GM23338 (cell line): ENCODE measurements around the gene LYZL4. TPM values are rescaled to one million over a fixed set of nuclear protein-coding genes. Genes with fewer than 3 reads are reported as not detected.

Experiments used
- ATAC-seq: fragments of 200-7000 bp; cut with Tn5 transposase; 3 replicates; pipeline ENCODE4 v1.9.1; 2020
- DNase-seq: peaks from one replicate; pipeline ENCODE4 v3.0.0-alpha.2; 2015; ENCODE audit warnings: low spot score
- H2AFZ ChIP-seq: fragments of 200-600 bp; sonication (generic); 2 replicates; pipeline ENCODE4 v1.8.0; 2016; ENCODE audit warnings: antibody characterized with exemption, mild to moderate bottlenecking, moderate library complexity
- H3F3A ChIP-seq: fragments of 200-600 bp; sonication (generic); replicated peaks from 2 replicates; pipeline ENCODE4 v1.8.0; 2017; ENCODE audit warnings: antibody characterized with exemption, mixed run types, low read depth
- H3K27ac ChIP-seq: fragments of 200-600 bp; sonication (generic); 2 replicates; pipeline ENCODE4 v1.6.1; 2016; ENCODE audit warnings: low read depth
- H3K27me3 ChIP-seq: fragments of 200-600 bp; sonication (generic); 2 replicates; pipeline ENCODE4 v1.8.0; 2016; ENCODE audit warnings: mild to moderate bottlenecking, mixed run types, moderate library complexity; ENCODE audit not compliant: insufficient read depth
- H3K36me3 ChIP-seq: fragments of 200-600 bp; sonication (generic); 2 replicates; pipeline ENCODE4 v1.8.0; 2016; ENCODE audit warnings: mild to moderate bottlenecking; ENCODE audit not compliant: insufficient read depth
- H3K4me1 ChIP-seq: fragments of 200-600 bp; sonication (generic); 2 replicates; pipeline ENCODE4 v1.8.0; 2016; ENCODE audit warnings: mild to moderate bottlenecking, moderate library complexity; ENCODE audit not compliant: insufficient read depth
- H3K4me2 ChIP-seq: fragments of 200-600 bp; sonication (generic); 2 replicates; pipeline ENCODE4 v1.7.1; 2017; ENCODE audit warnings: mixed run types
- H3K4me3 ChIP-seq: fragments of 200-600 bp; sonication (generic); 2 replicates; pipeline ENCODE4 v1.6.1; 2016; ENCODE audit warnings: mixed run types
- H3K79me2 ChIP-seq: fragments of 200-600 bp; sonication (generic); replicated peaks from 2 replicates; pipeline ENCODE4 v1.8.0; 2017; ENCODE audit warnings: mild to moderate bottlenecking; ENCODE audit not compliant: insufficient read depth
- H3K9me2 ChIP-seq: fragments of 200-600 bp; sonication (generic); 2 replicates; pipeline ENCODE4 v1.8.0; 2017; ENCODE audit not compliant: insufficient read depth
- H4K20me1 ChIP-seq: fragments of 200-600 bp; sonication (generic); replicated peaks from 2 replicates; pipeline ENCODE4 v1.8.0; 2017; ENCODE audit warnings: mild to moderate bottlenecking; ENCODE audit not compliant: insufficient read depth
- H3K27ac Mint-ChIP-seq: 2 replicates; pipeline ENCODE4 v1.8.0; 2020; ENCODE audit warnings: inconsistent platforms, mild to moderate bottlenecking, moderate library complexity, mixed read lengths
- H3K27me3 Mint-ChIP-seq: 3 replicates; pipeline ENCODE4 v1.8.0; 2022; ENCODE audit warnings: low read depth, mild to moderate bottlenecking, moderate library complexity, mixed read lengths, inconsistent platforms; ENCODE audit not compliant: insufficient read depth, poor library complexity
- H3K36me3 Mint-ChIP-seq: 3 replicates; pipeline ENCODE4 v1.8.0; 2021; ENCODE audit warnings: low read depth, mild to moderate bottlenecking, inconsistent platforms, moderate library complexity, mixed read lengths
- H3K4me1 Mint-ChIP-seq: 3 replicates; pipeline ENCODE4 v1.8.0; 2020; ENCODE audit warnings: mild to moderate bottlenecking, inconsistent platforms, mixed read lengths
- H3K4me3 Mint-ChIP-seq: 3 replicates; pipeline ENCODE4 v1.8.0; 2021; ENCODE audit warnings: moderate library complexity, mild to moderate bottlenecking, inconsistent platforms, mixed read lengths
- H3K9me3 Mint-ChIP-seq: 3 replicates; pipeline ENCODE4 v1.8.0; 2020; ENCODE audit warnings: moderate library complexity, mild to moderate bottlenecking, inconsistent platforms, mixed read lengths
- CREB1 ChIP-seq: fragments of 250-450 bp; sonication (Bioruptor Pico); IDR thresholded peaks from 2 replicates; pipeline ENCODE4 v1.5.0; 2020; ENCODE audit warnings: low read depth, mild to moderate bottlenecking, moderate library complexity
- EZH2 ChIP-seq: fragments of 200-600 bp; sonication (generic); IDR thresholded peaks from one replicate; pipeline ENCODE4 v1.8.0; 2017; ENCODE audit warnings: antibody characterized with exemption, mild to moderate bottlenecking, low read depth; ENCODE audit not compliant: unreplicated experiment
- EZH2phosphoT487 ChIP-seq: fragments of 200-600 bp; sonication (generic); IDR thresholded peaks from one replicate; pipeline ENCODE4 v1.8.1; 2018; ENCODE audit warnings: antibody characterized with exemption; ENCODE audit not compliant: unreplicated experiment
- JUNB ChIP-seq: IDR thresholded peaks from one replicate; pipeline ENCODE4 v1.6.1; 2016; ENCODE audit warnings: antibody characterized with exemption; ENCODE audit not compliant: unreplicated experiment
- NANOG ChIP-seq: IDR thresholded peaks from 2 replicates; pipeline ENCODE4 v1.6.1; 2016; ENCODE audit warnings: antibody characterized with exemption, borderline replicate concordance
- POLR2AphosphoS5 ChIP-seq: IDR thresholded peaks from 2 replicates; pipeline ENCODE4 v1.6.1; 2016; ENCODE audit warnings: antibody characterized with exemption, low read depth
- STAT1 ChIP-seq: IDR thresholded peaks from one replicate; pipeline ENCODE4 v1.6.1; 2016; ENCODE audit warnings: antibody characterized with exemption; ENCODE audit not compliant: unreplicated experiment
- ZNF114 ChIP-seq: fragments of 250-450 bp; sonication (Bioruptor Pico); IDR thresholded peaks from 2 replicates; pipeline ENCODE4 v1.5.0; 2020; ENCODE audit warnings: mild to moderate bottlenecking, moderate library complexity
- ZNF331 ChIP-seq: fragments of 250-450 bp; sonication (Bioruptor Pico); IDR thresholded peaks from 2 replicates; pipeline ENCODE4 v1.5.0; 2020; ENCODE audit warnings: low read depth, mild to moderate bottlenecking, moderate library complexity
- polyA plus RNA-seq: library from polyadenylated mRNA; unstranded; fragments of >200 nt; fragmentation: Nextera tagmentation; extraction: Ambion mirVana; gene quantifications from 2 replicates; pipeline ENCODE4 v1.2.1, GENCODE V29; 2016
- total RNA-seq: library from RNA; depleted of rRNA; stranded (reverse); fragments of >200 nt; shearing (Covaris generic); gene quantifications from 2 replicates; pipeline ENCODE4 v1.2.3, GENCODE V29; 2014
- TF ChIP-seq, protein P1 (sequence below), 2 experiments: fragments of 200-600 bp in 1 of 2; sonication (generic) in 1 of 2; conservative IDR thresholded peaks; 2 replicates each; pipeline versions ENCODE4 v1.5.1 to v1.6.1; 2016 to 2017; ENCODE audit warnings: antibody characterized with exemption in 2 of 2, low read depth in 2 of 2, mild to moderate bottlenecking in 2 of 2, moderate library complexity in 1 of 2
- TF ChIP-seq, protein P2 (sequence below): IDR thresholded peaks from one replicate; pipeline ENCODE4 v1.6.1; 2018; ENCODE audit warnings: antibody characterized with exemption; ENCODE audit not compliant: unreplicated experiment
- TF ChIP-seq, protein P3 (sequence below): fragments of 250-450 bp; sonication (Bioruptor Pico); IDR thresholded peaks from 2 replicates; pipeline ENCODE4 v1.5.0; 2020; ENCODE audit warnings: mild to moderate bottlenecking, moderate library complexity
- TF ChIP-seq, protein P4 (sequence below): IDR thresholded peaks from 2 replicates; pipeline ENCODE4 v1.6.1; 2016; ENCODE audit warnings: antibody characterized with exemption

The LYZL4 gene
- total and polyA plus RNA-seq, 2 experiments from 2014 or later: not detected

DNA sequence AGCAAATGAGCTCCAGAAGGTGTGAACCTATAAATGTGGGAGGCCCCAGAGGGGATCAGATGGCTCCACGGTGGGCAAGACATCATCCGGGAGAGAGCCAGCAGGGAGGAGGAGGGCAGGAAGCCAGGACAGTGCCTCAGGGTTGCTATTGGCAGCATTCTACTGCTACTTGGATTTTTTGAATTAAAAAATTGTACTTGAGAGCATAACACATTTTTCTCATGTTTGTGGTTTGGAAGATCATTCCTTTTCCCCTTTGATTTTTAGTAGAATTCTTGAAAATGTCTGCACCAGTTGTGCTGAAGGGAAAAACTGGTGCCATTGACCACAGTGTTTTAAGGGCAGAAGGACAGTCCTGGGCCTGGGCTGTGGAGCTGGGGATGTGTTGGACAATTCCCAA, 59.2 kb downstream of the LYZL4 start:
- peaks cover 5% of the 10 kb centered on the region; the same call in 1 of the 2 replicates for H3K9me2 ChIP-seq
- H3K79me2 ChIP-seq: no peaks in the 10 kb centered on the region
- Mint-ChIP-seq H3K9me3 (peaks cover 4% of the 10 kb centered on the region; the same call in 2 of the 3 replicates), H3K27me3 (peaks cover 3% of the 10 kb centered on the region), H3K4me1 (no peaks in the 10 kb centered on the region), H3K36me3 (no peaks in the 10 kb centered on the region), H3K27ac (no peak overlapping the region), H3K4me3 (no peak overlapping the region)
- no peaks in the 10 kb centered on the region for H3K4me1 ChIP-seq
- no peaks in the 10 kb centered on the region for H3K27me3 ChIP-seq
- no peaks in the 10 kb centered on the region for H4K20me1 ChIP-seq
- no peak for DNase-seq
- H3K36me3 ChIP-seq: no peaks in the 10 kb centered on the region
- H3K27ac ChIP-seq: no peak overlapping the region
- H3K4me2 ChIP-seq: no peak overlapping the region
- no peak for ATAC-seq
- H2AFZ ChIP-seq: no peak overlapping the region
- H3K4me3 ChIP-seq: no peak overlapping the region
- H3F3A ChIP-seq: no peaks in the 10 kb centered on the region
- TF ChIP-seq, protein P1, sequence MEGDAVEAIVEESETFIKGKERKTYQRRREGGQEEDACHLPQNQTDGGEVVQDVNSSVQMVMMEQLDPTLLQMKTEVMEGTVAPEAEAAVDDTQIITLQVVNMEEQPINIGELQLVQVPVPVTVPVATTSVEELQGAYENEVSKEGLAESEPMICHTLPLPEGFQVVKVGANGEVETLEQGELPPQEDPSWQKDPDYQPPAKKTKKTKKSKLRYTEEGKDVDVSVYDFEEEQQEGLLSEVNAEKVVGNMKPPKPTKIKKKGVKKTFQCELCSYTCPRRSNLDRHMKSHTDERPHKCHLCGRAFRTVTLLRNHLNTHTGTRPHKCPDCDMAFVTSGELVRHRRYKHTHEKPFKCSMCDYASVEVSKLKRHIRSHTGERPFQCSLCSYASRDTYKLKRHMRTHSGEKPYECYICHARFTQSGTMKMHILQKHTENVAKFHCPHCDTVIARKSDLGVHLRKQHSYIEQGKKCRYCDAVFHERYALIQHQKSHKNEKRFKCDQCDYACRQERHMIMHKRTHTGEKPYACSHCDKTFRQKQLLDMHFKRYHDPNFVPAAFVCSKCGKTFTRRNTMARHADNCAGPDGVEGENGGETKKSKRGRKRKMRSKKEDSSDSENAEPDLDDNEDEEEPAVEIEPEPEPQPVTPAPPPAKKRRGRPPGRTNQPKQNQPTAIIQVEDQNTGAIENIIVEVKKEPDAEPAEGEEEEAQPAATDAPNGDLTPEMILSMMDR (conservative IDR thresholded peaks at IDR 0.05; ENCODE audit: low read depth in 2 of 2): no peak
- TF ChIP-seq, protein P2, sequence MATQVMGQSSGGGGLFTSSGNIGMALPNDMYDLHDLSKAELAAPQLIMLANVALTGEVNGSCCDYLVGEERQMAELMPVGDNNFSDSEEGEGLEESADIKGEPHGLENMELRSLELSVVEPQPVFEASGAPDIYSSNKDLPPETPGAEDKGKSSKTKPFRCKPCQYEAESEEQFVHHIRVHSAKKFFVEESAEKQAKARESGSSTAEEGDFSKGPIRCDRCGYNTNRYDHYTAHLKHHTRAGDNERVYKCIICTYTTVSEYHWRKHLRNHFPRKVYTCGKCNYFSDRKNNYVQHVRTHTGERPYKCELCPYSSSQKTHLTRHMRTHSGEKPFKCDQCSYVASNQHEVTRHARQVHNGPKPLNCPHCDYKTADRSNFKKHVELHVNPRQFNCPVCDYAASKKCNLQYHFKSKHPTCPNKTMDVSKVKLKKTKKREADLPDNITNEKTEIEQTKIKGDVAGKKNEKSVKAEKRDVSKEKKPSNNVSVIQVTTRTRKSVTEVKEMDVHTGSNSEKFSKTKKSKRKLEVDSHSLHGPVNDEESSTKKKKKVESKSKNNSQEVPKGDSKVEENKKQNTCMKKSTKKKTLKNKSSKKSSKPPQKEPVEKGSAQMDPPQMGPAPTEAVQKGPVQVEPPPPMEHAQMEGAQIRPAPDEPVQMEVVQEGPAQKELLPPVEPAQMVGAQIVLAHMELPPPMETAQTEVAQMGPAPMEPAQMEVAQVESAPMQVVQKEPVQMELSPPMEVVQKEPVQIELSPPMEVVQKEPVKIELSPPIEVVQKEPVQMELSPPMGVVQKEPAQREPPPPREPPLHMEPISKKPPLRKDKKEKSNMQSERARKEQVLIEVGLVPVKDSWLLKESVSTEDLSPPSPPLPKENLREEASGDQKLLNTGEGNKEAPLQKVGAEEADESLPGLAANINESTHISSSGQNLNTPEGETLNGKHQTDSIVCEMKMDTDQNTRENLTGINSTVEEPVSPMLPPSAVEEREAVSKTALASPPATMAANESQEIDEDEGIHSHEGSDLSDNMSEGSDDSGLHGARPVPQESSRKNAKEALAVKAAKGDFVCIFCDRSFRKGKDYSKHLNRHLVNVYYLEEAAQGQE: no peak
- TF ChIP-seq EZH2: no peak
- no peak for TF ChIP-seq STAT1
- no peak for TF ChIP-seq NANOG
- no peak for TF ChIP-seq ZNF114 (CRISPR knock-in tag)
- TF ChIP-seq, protein P3, sequence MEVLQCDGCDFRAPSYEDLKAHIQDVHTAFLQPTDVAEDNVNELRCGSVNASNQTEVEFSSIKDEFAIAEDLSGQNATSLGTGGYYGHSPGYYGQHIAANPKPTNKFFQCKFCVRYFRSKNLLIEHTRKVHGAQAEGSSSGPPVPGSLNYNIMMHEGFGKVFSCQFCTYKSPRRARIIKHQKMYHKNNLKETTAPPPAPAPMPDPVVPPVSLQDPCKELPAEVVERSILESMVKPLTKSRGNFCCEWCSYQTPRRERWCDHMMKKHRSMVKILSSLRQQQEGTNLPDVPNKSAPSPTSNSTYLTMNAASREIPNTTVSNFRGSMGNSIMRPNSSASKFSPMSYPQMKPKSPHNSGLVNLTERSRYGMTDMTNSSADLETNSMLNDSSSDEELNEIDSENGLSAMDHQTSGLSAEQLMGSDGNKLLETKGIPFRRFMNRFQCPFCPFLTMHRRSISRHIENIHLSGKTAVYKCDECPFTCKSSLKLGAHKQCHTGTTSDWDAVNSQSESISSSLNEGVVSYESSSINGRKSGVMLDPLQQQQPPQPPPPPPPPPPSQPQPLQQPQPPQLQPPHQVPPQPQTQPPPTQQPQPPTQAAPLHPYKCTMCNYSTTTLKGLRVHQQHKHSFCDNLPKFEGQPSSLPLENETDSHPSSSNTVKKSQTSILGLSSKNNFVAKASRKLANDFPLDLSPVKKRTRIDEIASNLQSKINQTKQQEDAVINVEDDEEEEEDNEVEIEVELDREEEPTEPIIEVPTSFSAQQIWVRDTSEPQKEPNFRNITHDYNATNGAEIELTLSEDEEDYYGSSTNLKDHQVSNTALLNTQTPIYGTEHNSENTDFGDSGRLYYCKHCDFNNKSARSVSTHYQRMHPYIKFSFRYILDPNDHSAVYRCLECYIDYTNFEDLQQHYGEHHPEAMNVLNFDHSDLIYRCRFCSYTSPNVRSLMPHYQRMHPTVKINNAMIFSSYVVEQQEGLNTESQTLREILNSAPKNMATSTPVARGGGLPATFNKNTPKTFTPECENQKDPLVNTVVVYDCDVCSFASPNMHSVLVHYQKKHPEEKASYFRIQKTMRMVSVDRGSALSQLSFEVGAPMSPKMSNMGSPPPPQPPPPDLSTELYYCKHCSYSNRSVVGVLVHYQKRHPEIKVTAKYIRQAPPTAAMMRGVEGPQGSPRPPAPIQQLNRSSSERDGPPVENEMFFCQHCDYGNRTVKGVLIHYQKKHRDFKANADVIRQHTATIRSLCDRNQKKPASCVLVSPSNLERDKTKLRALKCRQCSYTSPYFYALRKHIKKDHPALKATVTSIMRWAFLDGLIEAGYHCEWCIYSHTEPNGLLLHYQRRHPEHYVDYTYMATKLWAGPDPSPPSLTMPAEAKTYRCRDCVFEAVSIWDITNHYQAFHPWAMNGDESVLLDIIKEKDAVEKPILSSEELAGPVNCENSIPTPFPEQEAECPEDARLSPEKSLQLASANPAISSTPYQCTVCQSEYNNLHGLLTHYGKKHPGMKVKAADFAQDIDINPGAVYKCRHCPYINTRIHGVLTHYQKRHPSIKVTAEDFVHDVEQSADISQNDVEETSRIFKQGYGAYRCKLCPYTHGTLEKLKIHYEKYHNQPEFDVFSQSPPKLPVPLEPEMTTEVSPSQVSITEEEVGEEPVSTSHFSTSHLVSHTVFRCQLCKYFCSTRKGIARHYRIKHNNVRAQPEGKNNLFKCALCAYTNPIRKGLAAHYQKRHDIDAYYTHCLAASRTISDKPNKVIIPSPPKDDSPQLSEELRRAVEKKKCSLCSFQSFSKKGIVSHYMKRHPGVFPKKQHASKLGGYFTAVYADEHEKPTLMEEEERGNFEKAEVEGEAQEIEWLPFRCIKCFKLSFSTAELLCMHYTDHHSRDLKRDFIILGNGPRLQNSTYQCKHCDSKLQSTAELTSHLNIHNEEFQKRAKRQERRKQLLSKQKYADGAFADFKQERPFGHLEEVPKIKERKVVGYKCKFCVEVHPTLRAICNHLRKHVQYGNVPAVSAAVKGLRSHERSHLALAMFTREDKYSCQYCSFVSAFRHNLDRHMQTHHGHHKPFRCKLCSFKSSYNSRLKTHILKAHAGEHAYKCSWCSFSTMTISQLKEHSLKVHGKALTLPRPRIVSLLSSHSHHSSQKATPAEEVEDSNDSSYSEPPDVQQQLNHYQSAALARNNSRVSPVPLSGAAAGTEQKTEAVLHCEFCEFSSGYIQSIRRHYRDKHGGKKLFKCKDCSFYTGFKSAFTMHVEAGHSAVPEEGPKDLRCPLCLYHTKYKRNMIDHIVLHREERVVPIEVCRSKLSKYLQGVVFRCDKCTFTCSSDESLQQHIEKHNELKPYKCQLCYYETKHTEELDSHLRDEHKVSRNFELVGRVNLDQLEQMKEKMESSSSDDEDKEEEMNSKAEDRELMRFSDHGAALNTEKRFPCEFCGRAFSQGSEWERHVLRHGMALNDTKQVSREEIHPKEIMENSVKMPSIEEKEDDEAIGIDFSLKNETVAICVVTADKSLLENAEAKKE (CRISPR knock-in tag): no peak
- no peak for TF ChIP-seq CREB1
- no peak for TF ChIP-seq JUNB
- no peak for TF ChIP-seq POLR2AphosphoS5
- TF ChIP-seq, protein P4, sequence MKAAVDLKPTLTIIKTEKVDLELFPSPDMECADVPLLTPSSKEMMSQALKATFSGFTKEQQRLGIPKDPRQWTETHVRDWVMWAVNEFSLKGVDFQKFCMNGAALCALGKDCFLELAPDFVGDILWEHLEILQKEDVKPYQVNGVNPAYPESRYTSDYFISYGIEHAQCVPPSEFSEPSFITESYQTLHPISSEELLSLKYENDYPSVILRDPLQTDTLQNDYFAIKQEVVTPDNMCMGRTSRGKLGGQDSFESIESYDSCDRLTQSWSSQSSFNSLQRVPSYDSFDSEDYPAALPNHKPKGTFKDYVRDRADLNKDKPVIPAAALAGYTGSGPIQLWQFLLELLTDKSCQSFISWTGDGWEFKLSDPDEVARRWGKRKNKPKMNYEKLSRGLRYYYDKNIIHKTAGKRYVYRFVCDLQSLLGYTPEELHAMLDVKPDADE: no peak
- no peak for TF ChIP-seq ZNF331 (CRISPR knock-in tag)
- no peak for TF ChIP-seq EZH2phosphoT487
